Measurements from ENCODE around the gene PJA1.

Gene PJA1

DNA sequence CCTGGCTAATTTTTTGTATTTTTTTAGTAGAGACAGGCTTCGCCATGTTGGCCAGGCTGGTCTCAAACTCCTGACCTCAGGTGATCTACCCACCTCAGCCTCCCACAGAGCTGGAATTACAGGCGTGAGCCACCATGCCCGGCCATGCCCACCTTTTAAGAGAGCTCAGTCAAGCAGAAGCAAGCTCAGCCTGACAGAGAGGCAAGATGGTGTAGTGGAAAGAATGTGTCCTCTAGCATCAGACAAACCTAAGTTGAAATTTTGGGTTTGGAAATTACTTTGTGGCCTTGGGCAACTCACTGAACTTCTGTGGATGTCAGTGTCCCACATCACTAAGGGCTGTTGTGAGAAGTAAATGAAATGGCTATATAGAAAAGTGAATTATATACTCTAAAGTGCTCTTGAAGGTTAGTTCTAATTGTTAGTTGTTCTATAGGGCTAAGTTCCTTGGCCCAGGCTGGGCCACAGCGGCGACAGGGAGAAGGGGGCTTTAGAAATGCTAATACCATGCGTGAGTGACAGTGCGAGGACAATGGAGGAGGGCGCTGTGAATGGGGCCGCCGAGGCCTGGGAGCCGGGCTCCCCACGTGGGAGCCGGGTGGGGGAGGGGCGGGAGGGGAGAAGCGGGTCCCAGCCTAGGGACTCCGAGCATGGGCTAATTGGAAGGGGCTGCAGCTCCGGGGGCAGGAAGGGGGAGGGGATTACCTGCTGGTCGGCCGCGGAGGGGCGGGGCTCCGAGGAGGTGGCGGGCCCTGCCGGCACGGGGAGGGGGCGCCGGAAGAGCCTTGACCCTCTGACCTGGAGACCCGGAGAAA is 15.6 kb downstream of the PJA1 start:
- no peak for TF ChIP-seq CTCF (conservative IDR thresholded peaks at IDR 0.05)
- no peak overlapping the region for H3K27ac ChIP-seq

DNA sequence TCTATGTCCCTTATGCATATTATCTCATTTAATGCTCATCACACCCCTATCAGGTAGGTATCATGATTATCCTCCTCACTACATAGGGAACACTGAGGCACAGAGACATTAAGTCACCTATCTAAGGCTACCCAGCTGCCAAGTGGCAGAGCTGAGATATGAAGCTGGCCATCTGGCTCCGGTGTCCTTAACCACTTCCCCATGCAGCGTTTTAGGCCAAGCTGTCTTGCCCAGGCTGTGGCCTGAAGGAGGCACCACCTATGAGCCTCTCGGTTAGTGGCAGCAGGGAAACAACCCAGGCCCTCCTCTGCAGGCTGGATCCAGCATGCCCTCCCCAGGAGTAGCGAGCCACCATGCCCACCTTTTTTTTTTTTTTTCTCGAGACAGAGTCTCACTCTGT is 16.3 kb downstream of the PJA1 start:
- no peak for TF ChIP-seq CTCF (conservative IDR thresholded peaks at IDR 0.05)
- no peak overlapping the region for H3K27ac ChIP-seq

GRCh38 chrX:69146739-69147138 is 18.5 kb downstream of the PJA1 start:
- TF ChIP-seq CTCF (conservative IDR thresholded peaks at IDR 0.05), result no peak
- no peak overlapping the region for H3K27ac ChIP-seq

- no peak for TF ChIP-seq CTCF (conservative IDR thresholded peaks at IDR 0.05)
- no peak overlapping the region for H3K27ac ChIP-seq
Observed at GRCh38 chrX:69145714-69146113, 19.5 kb downstream of the PJA1 start.

DNA sequence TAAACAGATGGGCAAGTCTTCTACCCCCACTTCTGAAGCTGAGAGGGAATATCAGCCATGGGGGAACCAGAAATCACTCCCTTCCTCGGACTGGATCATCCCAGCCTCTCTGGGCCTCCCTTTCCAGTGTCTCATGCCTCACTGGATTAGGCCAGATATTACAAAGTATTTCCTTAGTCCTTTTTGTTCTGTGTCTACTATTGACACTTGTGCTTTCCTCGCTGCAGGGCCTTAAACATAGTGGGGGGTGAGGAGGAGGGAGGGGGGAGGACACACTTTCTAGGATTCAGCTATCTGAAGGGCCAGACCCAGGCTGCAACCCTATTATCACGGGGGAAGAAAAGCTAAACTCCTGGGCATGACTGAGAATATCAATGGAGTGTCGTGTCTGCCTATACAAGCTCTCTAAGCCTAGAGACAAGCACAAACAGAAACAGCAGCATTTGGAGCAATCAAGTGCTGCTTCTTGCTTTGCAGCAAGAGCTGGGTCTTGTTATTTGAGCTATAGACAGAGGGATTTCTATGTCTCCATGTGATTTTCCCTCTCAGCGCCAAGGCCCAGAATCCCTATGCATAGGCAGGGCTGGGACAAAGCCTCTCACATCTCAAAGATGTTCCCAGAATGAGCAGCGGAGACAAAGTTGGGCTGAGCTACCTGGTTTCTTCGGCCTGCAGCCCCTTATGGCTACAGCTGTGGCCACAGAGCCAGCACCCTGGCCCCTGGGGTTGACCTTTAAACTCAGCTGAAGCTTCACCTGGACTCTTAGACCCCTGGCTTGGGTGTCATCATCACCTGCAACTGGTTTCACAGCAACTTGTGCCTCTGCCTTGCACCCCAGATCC is 20.2 kb downstream of the PJA1 start:
- no peak overlapping the region for H3K27ac ChIP-seq
- TF ChIP-seq CTCF (conservative IDR thresholded peaks at IDR 0.05), result no peak

GRCh38 chrX:69143530-69143929 is 21.7 kb downstream of the PJA1 start:
- H3K27ac ChIP-seq, result no peak overlapping the region
- TF ChIP-seq CTCF (conservative IDR thresholded peaks at IDR 0.05), result no peak

- TF ChIP-seq CTCF (conservative IDR thresholded peaks at IDR 0.05), result no peak
- no peak overlapping the region for H3K27ac ChIP-seq
Observed at GRCh38 chrX:69142788-69143469, 22.3 kb downstream of the PJA1 start.

Data from VCaP (cell line).